ENCODE measurements around the gene TEX29.

TEX29 gene

GRCh38 chr13:111319998-111320911 is at the start of gene TEX29:
Gene TEX29, plus strand, starts transcription at chr13:111320642. Its CDS starts 249 bp downstream, at chr13:111320891.
- DNase-seq (ENCODE audit: low read depth, low spot score) = no peak

- DNase-seq (ENCODE audit: low read depth, low spot score) = no peak
Measured at GRCh38 chr13:111270765-111271698, 49.4 kb upstream of the TEX29 start.

GRCh38 chr13:111272117-111272516 is 48.3 kb upstream of the TEX29 start:
- no peak for DNase-seq (ENCODE audit: low read depth, low spot score)

- no peak for DNase-seq (ENCODE audit: low read depth, low spot score)
Measured at GRCh38 chr13:111275382-111275781, 45.1 kb upstream of the TEX29 start.

GRCh38 chr13:111275995-111276618 is 44.3 kb upstream of the TEX29 start:
- DNase-seq (ENCODE audit: low read depth, low spot score) = no peak

- no peak for DNase-seq (ENCODE audit: low read depth, low spot score)
Measured at GRCh38 chr13:111278258-111278657, 42.2 kb upstream of the TEX29 start.

GRCh38 chr13:111278743-111279652 is 41.4 kb upstream of the TEX29 start:
- DNase-seq (ENCODE audit: low read depth, low spot score) = no peak

- DNase-seq (ENCODE audit: low read depth, low spot score) = no peak
Measured at GRCh38 chr13:111280226-111280625, 40.2 kb upstream of the TEX29 start.

GRCh38 chr13:111280681-111281585 is 39.5 kb upstream of the TEX29 start:
- no peak for DNase-seq (ENCODE audit: low read depth, low spot score)

GRCh38 chr13:111281751-111282311 is 38.6 kb upstream of the TEX29 start:
- no peak for DNase-seq (ENCODE audit: low read depth, low spot score)

- DNase-seq (ENCODE audit: low read depth, low spot score) = no peak
Measured at GRCh38 chr13:111282425-111282824, 38.0 kb upstream of the TEX29 start.

GRCh38 chr13:111282997-111283396 is 37.4 kb upstream of the TEX29 start:
- DNase-seq (ENCODE audit: low read depth, low spot score) = no peak

- no peak for DNase-seq (ENCODE audit: low read depth, low spot score)
Measured at GRCh38 chr13:111283457-111283856, 37.0 kb upstream of the TEX29 start.

- DNase-seq (ENCODE audit: low read depth, low spot score) = no peak
Measured at GRCh38 chr13:111283991-111284390, 36.5 kb upstream of the TEX29 start.

GRCh38 chr13:111284565-111284964 is 35.9 kb upstream of the TEX29 start:
- no peak for DNase-seq (ENCODE audit: low read depth, low spot score)

- DNase-seq (ENCODE audit: low read depth, low spot score) = no peak
Measured at GRCh38 chr13:111286162-111286561, 34.3 kb upstream of the TEX29 start.

GRCh38 chr13:111286749-111287148 is 33.7 kb upstream of the TEX29 start:
- no peak for DNase-seq (ENCODE audit: low read depth, low spot score)

GRCh38 chr13:111287201-111287600 is 33.2 kb upstream of the TEX29 start:
- DNase-seq (ENCODE audit: low read depth, low spot score) = no peak

- no peak for DNase-seq (ENCODE audit: low read depth, low spot score)
Measured at GRCh38 chr13:111288276-111288675, 32.2 kb upstream of the TEX29 start.

All from brain pericyte (primary cell).